ENCODE data around the gene ARHGEF28. TPM values are rescaled to one million over a fixed set of nuclear protein-coding genes. Genes with fewer than 3 reads are reported as not detected.

ARHGEF28 gene
- total and polyA plus RNA-seq, 2 of the 4 experiments (the other 2 are of a cell fraction) = 3.6 to 16.0 TPM

GRCh38 chr5:73825736-73826135, 199.7 kb downstream of the ARHGEF28 start:
- Histone ChIP-seq H2BK120ac (ENCODE audit: low read depth, low read length) (peak overlapping the region; percentile 53), H2AK9ac (replicated peaks; ENCODE audit: low read depth, low read length, poor library complexity) (no peak overlapping the region), H2AK5ac (ENCODE audit: low read depth, low read length) (peak overlapping the region; percentile 65), H3K4me3 (ENCODE audit: insufficient read depth, low read depth, low read length) (no peak overlapping the region), H2BK5ac (ENCODE audit: low read depth, low read length, poor library complexity, severe bottlenecking) (peak overlapping the region; percentile 71), H3K4me2 (ENCODE audit: low read depth, low read length) (no peak overlapping the region), H3K9me1 (ENCODE audit: insufficient read depth, low read length) (peaks cover 19% of the 10 kb centered on the region), H3K36me3 (ENCODE audit: control insufficient read depth, insufficient read depth, low read length) (no peaks in the 10 kb centered on the region), H3K79me1 (ENCODE audit: low read depth in 1 of 2, low read length in 2 of 2) (peaks cover 8 to 26% of the 10 kb centered on the region in 2 experiments; a peak in 3 of 4 replicates), H3K27me3 (ENCODE audit: control insufficient read depth, insufficient read depth, low read length) (no peaks in the 10 kb centered on the region), H3K56ac (ENCODE audit: extremely low read depth, insufficient read depth, low read length) (no peak overlapping the region), H3K23ac (ENCODE audit: low read depth, low read length) (peak overlapping the region; percentile 10; the same call in 1 of the 2 replicates), H4K20me1 (ENCODE audit: insufficient read depth, low read length) (no peaks in the 10 kb centered on the region), H4K5ac (ENCODE audit: low read depth, low read length) (peak overlapping the region; percentile 45; the same call in 1 of the 2 replicates), H4K91ac (ENCODE audit: insufficient read depth, low read depth, low read length) (peak overlapping the region; percentile 67), H2BK20ac (ENCODE audit: low read depth, low read length) (peak overlapping the region; percentile 68), H2BK15ac (ENCODE audit: low read depth, low read length) (peak overlapping the region; percentile 29; the same call in 2 of the 3 replicates), H3K18ac (ENCODE audit: low read depth, low read length) (peak overlapping the region; percentile 55), H4K8ac (ENCODE audit: low read depth in 2 of 2, low read length in 2 of 2) (peak overlapping the region; percentile 13 to 49; a peak in 2 of 4 replicates), H3K4me1 (ENCODE audit: control insufficient read depth, insufficient read depth, low read length) (peaks cover 24% of the 10 kb centered on the region), H3K14ac (replicated peaks; ENCODE audit: low read depth, low read length) (peak overlapping the region; percentile 56), H2AFZ (replicated peaks; ENCODE audit: low read length, poor library complexity) (no peak overlapping the region), H3K27ac (ENCODE audit: insufficient read depth, low read length) (peak overlapping the region; percentile 17; the same call in 1 of the 2 replicates), H3K9me3 (ENCODE audit: control insufficient read depth, insufficient read depth, low read length) (no peaks in the 10 kb centered on the region), H3K9ac (ENCODE audit: low read depth, low read length) (no peak overlapping the region), H3K4ac (ENCODE audit: low read depth, low read length) (peak overlapping the region; percentile 59)
- in situ Hi-C loops (cut with MboI; ENCODE audit: low sequenced_read_pairs) = no loop called here
- dilution Hi-C loops (cut with HindIII; ENCODE audit: low sequenced_read_pairs, unreplicated experiment) = no loop called here
- DNase-seq (peak; percentile 52), ATAC-seq (ENCODE audit: low read depth) (no peak)
- ChIA-PET CTCF (interaction anchor here (0.6 to 2.1 kb wide), 3 partner anchors 8 to 299 kb away, joined by 3 to 8 read pairs (median 4); no protein-coding TSS in a partner anchor), POLR2A (ENCODE audit: unreplicated experiment) (interaction anchor here (0.6 kb wide), 1 partner anchor 10 kb away, joined by 3 read pairs; no protein-coding TSS in a partner anchor)
- intact Hi-C loops (cut with micrococcal nuclease) = no loop called here
- BruUV-seq (replicated peaks) = no TSS peak
- TF ChIP-seq SMC3 (IDR thresholded peaks at IDR 0.05; ENCODE audit: low read depth, low read length) = no peak
- TF ChIP-seq NFE2L2 (IDR thresholded peaks at IDR 0.05; ENCODE audit: low read depth, low read length) = no peak
- no peak for TF ChIP-seq MAZ (IDR thresholded peaks at IDR 0.05; ENCODE audit: borderline replicate concordance, low read depth, low read length)
- no peak for TF ChIP-seq MAFK (IDR thresholded peaks at IDR 0.05; ENCODE audit: low read depth, low read length)
- no peak for TF ChIP-seq BHLHE40 (IDR thresholded peaks at IDR 0.05; ENCODE audit: low read depth, low read length)
- TF ChIP-seq RCOR1 (IDR thresholded peaks at IDR 0.05; ENCODE audit: insufficient replicate concordance, low read length) = no peak
- TF ChIP-seq USF2 (IDR thresholded peaks at IDR 0.05; ENCODE audit: low read depth, low read length) = no peak
- no peak for TF ChIP-seq CHD1 (IDR thresholded peaks at IDR 0.05; ENCODE audit: low read depth, low read length)
